CD4-positive, alpha-beta T cell treated with Interleukin-4 for 4 hours (primary cell): ENCODE data around the gene VIT.

Source experiments
- DNase-seq: peaks from one replicate; pipeline ENCODE4 v3.0.0-alpha.2; 2020

VIT gene

GRCh38 chr2:36696533-36696932, at the start of gene VIT:
TSS of gene VIT (plus strand) at chr2:36696707. CDS start at chr2:36716371, 19,664 bp downstream.
- DNase-seq = no peak

GRCh38 chr2:36650031-36650829, 46.3 kb upstream of the VIT start:
- no peak for DNase-seq

GRCh38 chr2:36653155-36653554, 43.4 kb upstream of the VIT start:
- DNase-seq = no peak

- no peak for DNase-seq
These were observed 42.4 kb upstream of the VIT start for GRCh38 chr2:36653967-36654694.

GRCh38 chr2:36655453-36655852, 41.1 kb upstream of the VIT start:
- no peak for DNase-seq

GRCh38 chr2:36657703-36658102, 38.8 kb upstream of the VIT start:
- no peak for DNase-seq

- DNase-seq = no peak
These were observed 38.2 kb upstream of the VIT start for GRCh38 chr2:36658277-36658748.

- DNase-seq = no peak
These were observed 37.3 kb upstream of the VIT start for GRCh38 chr2:36659218-36659617.

- DNase-seq = no peak
These were observed 36.6 kb upstream of the VIT start for GRCh38 chr2:36659872-36660312.

GRCh38 chr2:36662638-36663037, 33.9 kb upstream of the VIT start:
- no peak for DNase-seq

GRCh38 chr2:36663295-36663694, 33.2 kb upstream of the VIT start:
- no peak for DNase-seq

- peak; percentile 52 for DNase-seq
These were observed 32.4 kb upstream of the VIT start for GRCh38 chr2:36663851-36664695.

GRCh38 chr2:36664696-36665076, 31.8 kb upstream of the VIT start:
- DNase-seq = no peak

- DNase-seq = no peak
These were observed 28.6 kb upstream of the VIT start for GRCh38 chr2:36667931-36668330.

GRCh38 chr2:36670881-36671595, 25.5 kb upstream of the VIT start:
- DNase-seq = no peak

- DNase-seq = no peak
These were observed 24.8 kb upstream of the VIT start for GRCh38 chr2:36671731-36672130.

- DNase-seq = no peak
These were observed 24.3 kb upstream of the VIT start for GRCh38 chr2:36672199-36672598.

- DNase-seq = no peak
These were observed 20.8 kb upstream of the VIT start for GRCh38 chr2:36675579-36676282.

- DNase-seq = no peak
These were observed 20.1 kb upstream of the VIT start for GRCh38 chr2:36676364-36676763.

GRCh38 chr2:36677386-36677785, 19.1 kb upstream of the VIT start:
- DNase-seq = no peak

GRCh38 chr2:36677996-36678605, 18.4 kb upstream of the VIT start:
- no peak for DNase-seq
